T-cell (primary cell): Measurements from ENCODE around the gene FCF1. TPM values are rescaled to one million over a fixed set of nuclear protein-coding genes. Genes with fewer than 3 reads are reported as not detected.

Source experiments
- ATAC-seq, 4 experiments: fragments of 200-7000 bp in 3 of 4; fragments of 150-1000 bp in 1 of 4; cut with Tn5 transposase; replicated peaks in 1 of 4; 1 replicate in 3 of 4; 2 replicates in 1 of 4; pipeline ENCODE4 v1.10.0; 2021; ENCODE audit warnings: moderate library complexity in 3 of 4, mild to moderate bottlenecking in 2 of 4, moderate number of reproducible peaks in 1 of 4
- CTCF ChIA-PET, 2 donors: fragments of 300-600 bp; sonication (Branson Sonifier 250); formaldehyde crosslinking; loops; one replicate each; lab custom pipeline; 2022; ENCODE audit warnings: antibody characterized with exemption in 2 of 2; lab: Charles Lee
- POLR2A ChIA-PET, 2 donors: fragments of 300-600 bp; sonication (Branson Sonifier 250); formaldehyde crosslinking; loops; one replicate each; lab custom pipeline; 2022; ENCODE audit warnings: antibody characterized with exemption in 2 of 2; lab: Charles Lee
- DNase-seq, 35 experiments: peaks; one replicate each; pipeline versions ENCODE4 v3.0.0 to v3.0.0-alpha.2; 2013 to 2023
- H3K27ac ChIP-seq: one replicate; pipeline ENCODE4 v1.5.1; 2013; ENCODE audit warnings: low read length
- H3K27me3 ChIP-seq, 2 experiments: replicated peaks in 1 of 2; 1 replicate in 1 of 2; 2 replicates in 1 of 2; pipeline versions ENCODE4 v1.6.1 to v1.7.0; 2013; ENCODE audit warnings: low read length in 1 of 2, mixed read lengths in 1 of 2; ENCODE audit not compliant: control insufficient read depth in 2 of 2, insufficient read depth in 2 of 2; ENCODE audit errors: extremely low read depth in 1 of 2
- H3K36me3 ChIP-seq, 2 donors: 1 replicate in 1 of 2; 2 replicates in 1 of 2; pipeline versions ENCODE4 v1.6.1 to v1.7.0; 2013; ENCODE audit warnings: low read length in 1 of 2; ENCODE audit not compliant: control insufficient read depth in 2 of 2, insufficient read depth in 1 of 2; ENCODE audit errors: extremely low read depth in 1 of 2
- H3K4me1 ChIP-seq, 2 experiments: 1 replicate in 1 of 2; 2 replicates in 1 of 2; pipeline versions ENCODE4 v1.6.1 to v1.7.0; 2013; ENCODE audit warnings: low read length in 2 of 2, mixed read lengths in 1 of 2; ENCODE audit not compliant: insufficient read depth in 2 of 2, control insufficient read depth in 1 of 2; ENCODE audit errors: extremely low read depth in 1 of 2
- H3K4me3 ChIP-seq, 2 donors: 1 replicate in 1 of 2; 2 replicates in 1 of 2; pipeline versions ENCODE4 v1.5.1 to v1.7.0; 2013; ENCODE audit warnings: mild to moderate bottlenecking in 2 of 2, low read length in 1 of 2, moderate library complexity in 1 of 2; ENCODE audit not compliant: control insufficient read depth in 1 of 2; ENCODE audit errors: extremely low read depth in 1 of 2
- H3K9me3 ChIP-seq: 2 replicates; pipeline ENCODE4 v1.7.0; 2013
- H3K27ac Mint-ChIP-seq, 2 donors: one replicate each; pipeline ENCODE4 v1.8.0; 2020 to 2021; ENCODE audit warnings: mild to moderate bottlenecking in 2 of 2, mixed read lengths in 2 of 2
- H3K27me3 Mint-ChIP-seq, 2 donors: one replicate each; pipeline ENCODE4 v1.8.0; 2021 to 2022; ENCODE audit warnings: mixed read lengths in 2 of 2
- H3K36me3 Mint-ChIP-seq: one replicate; pipeline ENCODE4 v1.8.0; 2021; ENCODE audit warnings: mixed read lengths
- H3K4me1 Mint-ChIP-seq, 3 donors: one replicate each; pipeline ENCODE4 v1.8.0; 2020 to 2022; ENCODE audit warnings: mixed read lengths in 3 of 3, mild to moderate bottlenecking in 1 of 3
- H3K4me3 Mint-ChIP-seq, 3 donors: one replicate each; pipeline ENCODE4 v1.8.0; 2020 to 2022; ENCODE audit warnings: mild to moderate bottlenecking in 3 of 3, mixed read lengths in 3 of 3, moderate library complexity in 3 of 3
- H3K9me3 Mint-ChIP-seq, 3 donors: one replicate each; pipeline ENCODE4 v1.8.0; 2020 to 2022; ENCODE audit warnings: mixed read lengths in 3 of 3
- WGBS: methylation state at CpG from one replicate; pipeline ENCODE4 v1.1.5; 2013; ENCODE audit warnings: missing lambda C conversion rate; ENCODE audit not compliant: insufficient coverage; 5-methylcytosine and 5-hydroxymethylcytosine counted together
- total RNA-seq, 35 experiments: library from RNA in 6 of 35; stranded (reverse) in 6 of 35; fragments of 120-200 nt in 1 of 35; gene quantifications; one replicate each; pipeline versions ENCODE4 v1.2.1 to v1.2.4 and lab custom pipeline; 2013 to 2026

The FCF1 gene
- total RNA-seq, 5 donors from 2014 or later (not counting 1 experiment from before 2014, with no cell fraction given) = 38.8 to 48.8 (median 44.8) TPM

- 68% methylated on average over 8 of the region's 12 CpGs for WGBS
- H3K4me1 Mint-ChIP-seq = peaks cover 22 to 34% (median 26%) of the 10 kb centered on the region in 3 donors
- Histone ChIP-seq H3K9me3 (no peaks in the 10 kb centered on the region), H3K27ac (no peak overlapping the region), H3K4me1 (peaks cover 9 to 15% of the 10 kb centered on the region in 2 experiments), H3K4me3 (no peak overlapping the region), H3K36me3 (peaks cover 0 to 65% of the 10 kb centered on the region in 2 donors), H3K27me3 (no peaks in the 10 kb centered on the region)
- DNase-seq = peak in 9 of 35 experiments; percentile 2 to 38 (median 4)
- no peaks in the 10 kb centered on the region for H3K9me3 Mint-ChIP-seq
- peak overlapping the region in 1 of 3 donors; percentile 40 for H3K4me3 Mint-ChIP-seq
- ChIA-PET POLR2A (interaction anchor here (0.6 kb wide), 2 partner anchors 237 to 1143 kb away, joined by 3 to 4 read pairs; no protein-coding TSS in a partner anchor), CTCF (interaction anchor here in 1 of 2 donors (1.1 kb wide), 1 partner anchor 33 kb away, joined by 4 read pairs; no protein-coding TSS in a partner anchor)
- H3K36me3 Mint-ChIP-seq = peaks cover 63% of the 10 kb centered on the region
- no peaks in the 10 kb centered on the region for H3K27me3 Mint-ChIP-seq
- peak overlapping the region; percentile 49 to 73 for H3K27ac Mint-ChIP-seq
- peak in 3 of 4 experiments; percentile 37 to 63 (median 47) for ATAC-seq
Observed at GRCh38 chr14:74684434-74684833, 28.5 kb upstream of the FCF1 start.

GRCh38 chr14:74685056-74685455, 27.9 kb upstream of the FCF1 start:
- no peaks in the 10 kb centered on the region for H3K27me3 Mint-ChIP-seq
- H3K36me3 ChIP-seq = peaks cover 0 to 65% of the 10 kb centered on the region in 2 donors
- WGBS = 89% methylated on average over 2 of the region's 2 CpGs
- H3K4me1 Mint-ChIP-seq = peaks cover 22 to 34% (median 26%) of the 10 kb centered on the region in 3 donors
- CTCF ChIA-PET = interaction anchor here in 1 of 2 donors (0.6 to 1.1 kb wide), 3 partner anchors 32 to 76 kb away, joined by 3 to 4 read pairs (median 3); no protein-coding TSS in a partner anchor
- H3K27ac ChIP-seq = no peak overlapping the region
- no peak overlapping the region for H3K27ac Mint-ChIP-seq
- H3K9me3 ChIP-seq = no peaks in the 10 kb centered on the region
- no peak overlapping the region for H3K4me3 Mint-ChIP-seq
- DNase-seq (no peak), ATAC-seq (no peak)
- peaks cover 62% of the 10 kb centered on the region for H3K36me3 Mint-ChIP-seq
- H3K9me3 Mint-ChIP-seq = no peaks in the 10 kb centered on the region
- POLR2A ChIA-PET = interaction anchor here in 1 of 2 donors (0.6 kb wide), 1 partner anchor 236 kb away, joined by 4 read pairs; no protein-coding TSS in a partner anchor
- no peak overlapping the region for H3K4me3 ChIP-seq
- peaks cover 9 to 15% of the 10 kb centered on the region in 2 experiments for H3K4me1 ChIP-seq
- no peaks in the 10 kb centered on the region for H3K27me3 ChIP-seq

DNA sequence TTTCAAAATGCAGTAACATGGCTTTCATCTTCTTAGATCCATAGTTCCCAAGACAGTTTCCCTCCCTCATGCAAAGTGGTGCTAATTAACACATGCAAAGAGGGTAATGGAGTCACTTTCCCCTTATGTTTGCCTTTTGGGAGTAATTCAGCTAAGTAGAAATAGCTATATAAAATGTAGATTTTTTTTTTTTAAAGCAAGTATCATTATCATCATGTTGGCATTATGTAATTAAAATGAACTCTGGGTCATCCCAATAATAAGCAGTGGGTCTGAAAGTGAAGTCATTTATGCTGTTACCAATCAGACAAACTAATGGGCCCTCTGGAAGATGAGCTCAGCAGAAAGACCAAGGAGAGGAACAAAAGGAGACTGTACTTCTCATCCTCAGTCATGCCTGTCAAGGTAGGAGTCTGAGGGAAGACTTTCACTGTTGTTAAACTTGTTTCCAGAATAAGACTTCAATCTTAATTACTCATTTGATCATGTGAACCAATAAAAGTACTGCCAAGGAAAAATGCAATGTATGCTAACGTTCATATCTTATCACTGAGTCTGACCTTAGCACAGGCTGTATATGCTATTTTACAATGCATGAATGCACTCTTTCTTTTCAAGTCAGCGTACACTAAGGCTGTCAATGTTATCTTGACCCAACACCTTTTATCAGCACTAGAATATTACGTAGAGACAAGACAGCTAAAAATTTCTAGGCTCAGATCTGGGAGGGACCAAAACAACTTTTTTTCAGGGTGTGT, 26.8 kb upstream of the FCF1 start:
- Mint-ChIP-seq H3K27me3 (no peaks in the 10 kb centered on the region), H3K36me3 (peaks cover 64% of the 10 kb centered on the region), H3K4me1 (peaks cover 22 to 34% (median 26%) of the 10 kb centered on the region in 3 donors), H3K27ac (peak overlapping the region in 1 of 2 donors; percentile 17), H3K9me3 (no peaks in the 10 kb centered on the region), H3K4me3 (no peak overlapping the region)
- POLR2A ChIA-PET = no interaction called here
- H3K36me3 ChIP-seq = peaks cover 0 to 69% of the 10 kb centered on the region in 2 donors
- H3K9me3 ChIP-seq = no peaks in the 10 kb centered on the region
- ATAC-seq (no peak), DNase-seq (no peak)
- no peak overlapping the region for H3K4me3 ChIP-seq
- H3K4me1 ChIP-seq = peaks cover 9 to 15% of the 10 kb centered on the region in 2 experiments
- H3K27me3 ChIP-seq = no peaks in the 10 kb centered on the region
- 100% methylated on average over 1 of the region's 3 CpGs for WGBS
- no peak overlapping the region for H3K27ac ChIP-seq
- CTCF ChIA-PET = interaction anchor here in 1 of 2 donors (1.0 kb wide), 1 partner anchor 77 kb away, joined by 3 read pairs; no protein-coding TSS in a partner anchor

GRCh38 chr14:74691456-74691855, 21.5 kb upstream of the FCF1 start:
- CTCF ChIA-PET = interaction anchor here in 1 of 2 donors (1.3 kb wide), 1 partner anchor 82 kb away, joined by 6 read pairs; no protein-coding TSS in a partner anchor
- Mint-ChIP-seq H3K4me1 (peaks cover 8 to 13% (median 10%) of the 10 kb centered on the region in 3 donors), H3K36me3 (peaks cover 39% of the 10 kb centered on the region), H3K9me3 (no peaks in the 10 kb centered on the region), H3K27ac (no peak overlapping the region), H3K27me3 (no peaks in the 10 kb centered on the region), H3K4me3 (no peak overlapping the region)
- WGBS = no CpG with 5 or more reads among the region's 2 CpGs
- POLR2A ChIA-PET = no interaction called here
- no peaks in the 10 kb centered on the region for H3K4me1 ChIP-seq
- H3K27ac ChIP-seq = no peak overlapping the region
- ATAC-seq (no peak), DNase-seq (no peak)
- H3K36me3 ChIP-seq = peaks cover 0 to 46% of the 10 kb centered on the region in 2 donors
- H3K27me3 ChIP-seq = no peaks in the 10 kb centered on the region
- no peaks in the 10 kb centered on the region for H3K9me3 ChIP-seq
- no peak overlapping the region for H3K4me3 ChIP-seq

- Mint-ChIP-seq H3K27me3 (no peaks in the 10 kb centered on the region), H3K27ac (no peak overlapping the region), H3K36me3 (peaks cover 39% of the 10 kb centered on the region), H3K9me3 (no peaks in the 10 kb centered on the region), H3K4me3 (no peak overlapping the region), H3K4me1 (peaks cover 12 to 19% (median 16%) of the 10 kb centered on the region in 3 donors)
- DNase-seq (no peak), ATAC-seq (no peak)
- ChIA-PET POLR2A (no interaction called here), CTCF (no interaction called here)
- Histone ChIP-seq H3K27me3 (no peaks in the 10 kb centered on the region), H3K4me1 (no peaks in the 10 kb centered on the region), H3K9me3 (no peaks in the 10 kb centered on the region), H3K4me3 (no peak overlapping the region), H3K27ac (no peak overlapping the region), H3K36me3 (peaks cover 0 to 43% of the 10 kb centered on the region in 2 donors)
- WGBS = no CpG with 5 or more reads among the region's 3 CpGs
Observed at GRCh38 chr14:74693191-74693590, 19.8 kb upstream of the FCF1 start.

- peaks cover 0 to 31% of the 10 kb centered on the region in 2 donors for H3K36me3 ChIP-seq
- no peaks in the 10 kb centered on the region for H3K27me3 ChIP-seq
- H3K9me3 Mint-ChIP-seq = no peaks in the 10 kb centered on the region
- CTCF ChIA-PET = no interaction called here
- no peaks in the 10 kb centered on the region for H3K9me3 ChIP-seq
- 93% methylated on average over 2 of the region's 4 CpGs for WGBS
- POLR2A ChIA-PET = no interaction called here
- DNase-seq = no peak
- ATAC-seq = no peak
- H3K4me3 Mint-ChIP-seq = no peak overlapping the region
- no peaks in the 10 kb centered on the region for H3K4me1 ChIP-seq
- H3K27me3 Mint-ChIP-seq = no peaks in the 10 kb centered on the region
- no peak overlapping the region for H3K27ac ChIP-seq
- H3K36me3 Mint-ChIP-seq = peaks cover 34% of the 10 kb centered on the region
- H3K4me1 Mint-ChIP-seq = peaks cover 19 to 24% (median 22%) of the 10 kb centered on the region in 3 donors
- no peak overlapping the region for H3K27ac Mint-ChIP-seq
- H3K4me3 ChIP-seq = no peak overlapping the region
Observed at GRCh38 chr14:74695406-74695805, 17.5 kb upstream of the FCF1 start.
